Stimulated activated CD8-positive, alpha-beta memory T cell treated with anti-CD3 and anti-CD28 coated beads, Interleukin-7, amount 100 ng/mL, for 24 hours (primary cell): ENCODE results near the gene ELAPOR1.

Experiments used
- DNase-seq: peaks from one replicate; pipeline ENCODE4 v3.0.0-alpha.2; 2020; ENCODE audit warnings: low read depth

Gene ELAPOR1

GRCh38 chr1:109094871-109095270 lies 19.0 kb upstream of the ELAPOR1 start:
- DNase-seq: no peak

GRCh38 chr1:109095631-109096030 lies 18.3 kb upstream of the ELAPOR1 start:
- DNase-seq: no peak

- DNase-seq: no peak
These were observed 17.8 kb upstream of the ELAPOR1 start for GRCh38 chr1:109096120-109096519.

GRCh38 chr1:109099938-109100773 lies 13.8 kb upstream of the ELAPOR1 start:
- DNase-seq: peak; percentile 92

GRCh38 chr1:109104364-109105151 lies 9.4 kb upstream of the ELAPOR1 start:
- no peak for DNase-seq

- DNase-seq: no peak
These were observed 8.0 kb upstream of the ELAPOR1 start for GRCh38 chr1:109105881-109106280.

GRCh38 chr1:109107785-109108184 lies 6.1 kb upstream of the ELAPOR1 start:
- DNase-seq: no peak

DNA sequence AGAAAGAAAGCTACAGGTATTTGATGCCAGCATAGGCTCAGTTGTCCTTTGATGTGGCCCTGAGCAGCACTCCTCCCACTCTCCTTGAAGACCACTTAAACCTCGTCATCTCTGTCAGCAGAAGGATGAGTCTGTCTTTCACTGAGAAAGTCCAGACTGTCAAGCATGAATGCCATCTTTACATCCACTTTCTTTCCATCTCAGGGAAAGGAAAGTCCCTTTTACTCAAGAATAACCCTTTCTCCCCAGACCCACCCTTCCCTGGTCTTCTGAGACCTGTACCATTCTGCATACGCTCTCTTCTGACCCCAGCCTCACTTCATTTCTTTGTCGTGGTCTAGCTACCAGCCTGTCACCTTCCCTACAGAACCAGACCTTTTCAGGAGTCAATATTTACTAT lies 4.0 kb upstream of the ELAPOR1 start:
- DNase-seq: no peak

DNA sequence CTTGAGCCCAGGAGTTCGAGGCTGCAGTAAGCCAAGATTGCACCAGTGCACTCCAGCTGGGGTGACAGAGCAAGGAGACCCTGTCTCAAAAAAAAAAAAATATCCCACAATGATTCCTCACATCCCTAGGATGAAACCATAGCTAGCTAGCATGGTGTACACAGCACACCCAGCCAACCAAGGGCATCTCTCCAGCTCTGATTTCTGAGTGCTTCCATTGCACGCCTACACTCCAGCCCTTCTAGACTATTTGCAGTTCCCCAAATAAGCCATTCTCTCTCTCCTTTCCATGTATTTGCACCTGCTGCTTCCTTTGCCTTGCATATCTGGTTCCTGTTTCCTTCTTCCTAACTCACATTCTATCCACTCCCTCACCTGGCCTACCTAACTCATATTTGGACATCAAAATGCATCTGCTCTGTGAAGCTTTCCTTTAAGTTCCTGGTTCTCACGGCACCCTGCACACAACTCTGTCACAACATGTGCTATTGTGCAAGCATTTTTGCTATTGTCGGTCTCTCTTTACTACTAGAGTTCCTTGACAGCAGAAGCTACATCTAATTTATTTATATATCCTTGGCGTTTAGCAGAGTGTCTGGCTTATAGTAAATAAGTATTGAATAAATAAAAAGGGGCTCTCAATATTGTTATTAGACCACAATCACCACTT lies 2.4 kb upstream of the ELAPOR1 start:
- DNase-seq: no peak

DNA sequence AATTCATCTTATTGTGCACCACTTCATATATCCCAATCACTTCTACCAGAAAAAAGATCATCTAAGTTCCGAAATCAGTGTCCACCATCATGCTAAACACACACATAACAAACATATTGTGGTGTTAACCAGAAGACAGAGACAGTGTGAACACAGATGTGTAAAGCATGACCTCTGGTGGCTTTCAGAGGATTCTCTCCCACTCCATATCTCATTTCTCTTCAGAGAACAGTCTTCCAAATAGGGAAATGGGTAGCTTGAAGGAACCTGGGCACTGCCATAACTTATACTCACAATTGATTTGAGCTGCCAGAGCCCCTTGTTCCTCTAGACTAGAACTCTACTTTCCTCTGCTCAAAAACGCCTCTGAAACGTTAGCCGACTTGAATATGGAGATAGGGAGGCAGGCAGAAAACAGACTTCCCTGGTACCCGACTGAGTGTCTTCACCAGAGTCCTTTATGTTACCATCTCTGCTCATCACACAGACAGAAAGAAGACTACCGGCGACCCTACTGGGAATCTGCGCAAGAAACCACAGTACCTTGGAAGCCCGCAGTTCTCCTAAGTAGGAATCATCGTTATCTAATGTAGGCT lies 1.8 kb upstream of the ELAPOR1 start:
- DNase-seq: no peak

GRCh38 chr1:109112652-109113285 lies 1.1 kb upstream of the ELAPOR1 start:
- peak; percentile 76 for DNase-seq

DNA sequence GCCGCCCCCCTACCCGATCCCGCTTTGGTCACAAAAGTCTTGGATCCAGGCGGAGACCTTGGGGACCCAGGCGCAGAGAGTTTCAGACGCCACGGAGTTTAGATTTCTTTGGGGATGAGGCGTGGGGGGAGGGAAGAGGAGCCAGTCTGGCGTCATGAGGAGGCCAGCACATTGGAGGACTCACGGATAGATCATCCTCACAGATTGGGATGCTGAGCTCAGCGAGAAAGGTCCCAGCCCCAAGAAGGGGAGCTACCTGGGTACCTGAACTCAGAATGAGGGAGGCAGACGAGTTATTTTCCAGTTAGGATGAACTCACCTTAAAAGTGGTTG lies 393 bp downstream of the ELAPOR1 start:
- no peak for DNase-seq

DNA sequence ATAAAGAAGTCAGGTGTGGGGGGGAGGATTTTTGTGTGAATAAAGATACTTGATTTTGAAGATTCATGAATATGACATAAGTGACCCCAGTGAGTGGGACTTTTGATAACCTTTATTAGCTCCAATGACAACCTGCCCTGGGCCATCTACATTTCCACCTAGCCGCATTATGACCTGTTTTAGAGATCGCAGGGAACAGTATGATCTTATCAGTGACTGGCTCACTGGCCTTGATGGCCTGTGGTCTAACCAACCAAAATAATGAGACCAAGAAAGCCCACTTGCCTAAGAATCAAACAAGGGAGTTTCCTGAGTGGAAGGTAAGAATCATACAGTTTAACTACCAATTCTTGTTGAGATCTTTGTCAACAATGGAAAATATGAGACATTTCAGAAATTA lies 1.8 kb downstream of the ELAPOR1 start:
- DNase-seq: no peak

- no peak for DNase-seq
These were observed 2.4 kb downstream of the ELAPOR1 start for GRCh38 chr1:109116286-109116685.

- DNase-seq: no peak
These were observed 4.2 kb downstream of the ELAPOR1 start for GRCh38 chr1:109118089-109118488.

GRCh38 chr1:109120356-109120755 lies 6.4 kb downstream of the ELAPOR1 start:
- DNase-seq: no peak

DNA sequence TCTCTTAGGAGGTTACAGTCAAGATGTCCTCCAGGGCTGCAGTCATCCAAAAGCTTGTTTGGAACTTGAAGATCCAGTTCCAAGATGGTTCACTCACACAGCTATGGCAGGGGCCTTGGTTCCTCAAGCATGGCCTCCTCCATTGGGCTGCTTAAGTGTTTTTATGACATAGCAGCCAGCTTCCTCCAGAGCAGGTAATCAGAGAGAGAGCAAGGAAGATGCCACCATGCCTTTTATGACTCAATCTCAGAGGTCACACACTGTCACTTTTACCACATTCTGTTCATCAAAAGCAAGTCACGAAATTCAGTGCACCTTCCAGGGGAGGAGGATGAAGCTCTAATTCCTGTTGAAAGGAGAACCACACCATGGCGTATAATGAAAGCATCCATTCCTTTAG lies 17.1 kb downstream of the ELAPOR1 start:
- no peak for DNase-seq

GRCh38 chr1:109131800-109132199 lies 17.9 kb downstream of the ELAPOR1 start:
- DNase-seq: no peak

GRCh38 chr1:109133002-109133706 lies 19.2 kb downstream of the ELAPOR1 start:
- no peak for DNase-seq

DNA sequence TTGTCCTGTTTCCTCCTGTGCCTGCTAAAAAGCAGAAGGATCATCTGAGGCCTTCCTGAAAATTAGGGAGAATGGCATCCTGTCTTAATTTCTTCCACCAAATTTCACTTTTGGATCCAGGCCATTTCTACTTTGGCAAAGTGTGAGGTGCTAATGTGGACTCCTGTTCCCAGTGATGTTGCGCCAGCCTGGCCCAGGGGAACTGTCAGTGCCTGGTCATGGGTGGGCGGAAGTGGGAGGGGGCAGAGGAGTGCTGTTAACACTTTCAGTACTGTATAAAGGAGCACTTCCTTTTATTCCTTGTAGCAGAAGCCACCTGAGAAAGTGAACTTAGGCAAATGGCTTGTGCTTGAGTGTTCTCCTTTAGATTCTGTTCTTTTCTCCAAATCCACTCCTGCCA lies 19.9 kb downstream of the ELAPOR1 start:
- no peak for DNase-seq

- DNase-seq: no peak
These were observed 20.5 kb downstream of the ELAPOR1 start for GRCh38 chr1:109134423-109134822.
